DOHH2 (cell line): ENCODE data around the gene COL23A1.
"Not testable (repeated sequence)": the region's sequence is repeated elsewhere in the genome, so short reads cannot be mapped to it uniquely, and the experiment has no call there.

Experiments
- H3F3A ChIP-seq: fragments of 200-600 bp; sonication (generic), shearing (Covaris generic); 2 replicates; pipeline ENCODE4 v1.6.0; 2016; ENCODE audit warnings: antibody characterized with exemption, mild to moderate bottlenecking; ENCODE audit not compliant: control insufficient read depth, insufficient read depth
- H3K27ac ChIP-seq: fragments of 200-600 bp; sonication (generic); 2 replicates; pipeline ENCODE4 v1.5.1; 2014; ENCODE audit warnings: low read depth, mild to moderate bottlenecking, low read length, moderate library complexity
- H3K27me3 ChIP-seq: fragments of 200-600 bp; sonication (generic); 2 replicates; pipeline ENCODE4 v1.6.1; 2014; ENCODE audit warnings: mild to moderate bottlenecking, low read length, mixed read lengths; ENCODE audit not compliant: control insufficient read depth
- H3K36me3 ChIP-seq: fragments of 200-600 bp; sonication (generic); 2 replicates; pipeline ENCODE4 v1.6.1; 2014; ENCODE audit warnings: mild to moderate bottlenecking, low read length, moderate library complexity, mixed read lengths; ENCODE audit not compliant: control insufficient read depth
- H3K4me1 ChIP-seq: fragments of 200-600 bp; sonication (generic); 2 replicates; pipeline ENCODE4 v1.6.1; 2014; ENCODE audit warnings: mild to moderate bottlenecking, low read length, mixed read lengths; ENCODE audit not compliant: control insufficient read depth
- H3K4me2 ChIP-seq: fragments of 200-600 bp; sonication (generic); 2 replicates; pipeline ENCODE4 v1.6.0; 2014; ENCODE audit warnings: mild to moderate bottlenecking, low read length, moderate library complexity
- H3K4me3 ChIP-seq: fragments of 200-600 bp; sonication (generic); 2 replicates; pipeline ENCODE4 v1.5.1; 2014; ENCODE audit warnings: mild to moderate bottlenecking, low read length, mixed read lengths
- H3K79me2 ChIP-seq: fragments of 200-600 bp; sonication (generic); 2 replicates; pipeline ENCODE4 v1.6.1; 2014; ENCODE audit warnings: mild to moderate bottlenecking, low read length, mixed read lengths; ENCODE audit not compliant: control insufficient read depth
- H3K9me2 ChIP-seq: fragments of 200-600 bp; sonication (generic); replicated peaks from 2 replicates; pipeline ENCODE4 v1.6.1; 2014; ENCODE audit warnings: mild to moderate bottlenecking, low read length, mixed read lengths; ENCODE audit not compliant: control insufficient read depth
- H3K9me3 ChIP-seq: fragments of 200-600 bp; sonication (generic); 2 replicates; pipeline ENCODE4 v1.6.1; 2014; ENCODE audit warnings: antibody characterized with exemption, low read length, mixed read lengths; ENCODE audit not compliant: control insufficient read depth, insufficient read depth
- H4K20me1 ChIP-seq: fragments of 200-600 bp; sonication (generic); 2 replicates; pipeline ENCODE4 v1.6.0; 2014; ENCODE audit warnings: low read depth, mild to moderate bottlenecking, antibody characterized with exemption, low read length, moderate library complexity; ENCODE audit not compliant: control insufficient read depth, insufficient read depth
- CTCF ChIP-seq: fragments of 200-600 bp; sonication (generic); IDR thresholded peaks from one replicate; pipeline ENCODE4 v1.5.1; 2014; ENCODE audit warnings: antibody characterized with exemption, mild to moderate bottlenecking, low read depth, low read length; ENCODE audit not compliant: poor library complexity, severe bottlenecking
- EZH2phosphoT487 ChIP-seq: fragments of 200-600 bp; sonication (generic); IDR thresholded peaks from 2 replicates; pipeline ENCODE4 v1.6.1; 2017; ENCODE audit warnings: borderline replicate concordance, mild to moderate bottlenecking, antibody characterized with exemption, low read length, moderate library complexity, mixed read lengths

COL23A1 gene

GRCh38 chr5:178370102-178370501 lies 220.1 kb downstream of the COL23A1 start:
- Histone ChIP-seq H3K36me3 (no peaks in the 10 kb centered on the region), H3K4me3 (no peak overlapping the region), H4K20me1 (no peaks in the 10 kb centered on the region), H3F3A (no peaks in the 10 kb centered on the region), H3K4me1 (no peaks in the 10 kb centered on the region), H3K27ac (no peak overlapping the region), H3K27me3 (no peaks in the 10 kb centered on the region), H3K4me2 (no peak overlapping the region), H3K9me2 (no peaks in the 10 kb centered on the region), H3K9me3 (no peaks in the 10 kb centered on the region; the same call in 1 of the 2 replicates), H3K79me2 (no peaks in the 10 kb centered on the region)
- no peak for TF ChIP-seq CTCF
- no peak for TF ChIP-seq EZH2phosphoT487

DNA sequence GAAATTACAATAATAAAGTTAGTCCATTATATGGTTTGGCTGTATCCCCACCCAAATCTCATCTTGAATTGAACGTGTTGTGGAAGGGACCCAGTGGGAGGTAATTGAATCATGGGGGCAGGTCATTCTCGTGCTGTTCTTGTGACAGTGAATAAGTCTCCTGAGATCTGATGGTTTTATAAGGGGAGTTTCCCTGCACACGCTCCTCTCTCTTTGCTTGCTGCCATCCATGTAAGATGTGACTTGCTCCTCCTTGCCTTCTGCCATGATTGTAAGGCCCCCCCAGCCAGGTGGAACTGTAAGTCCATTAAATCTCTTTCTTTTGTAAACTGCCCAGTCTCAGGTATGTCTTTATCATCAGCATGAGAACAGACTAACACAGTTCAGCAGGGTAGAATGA lies 220.7 kb downstream of the COL23A1 start:
- not testable (repeated sequence) for H3K27ac ChIP-seq, H3K27me3 ChIP-seq, H3K4me1 ChIP-seq, H3K36me3 ChIP-seq, H3K4me3 ChIP-seq, H3K9me2 ChIP-seq, H3K4me2 ChIP-seq, H3F3A ChIP-seq, H4K20me1 ChIP-seq, H3K9me3 ChIP-seq, H3K79me2 ChIP-seq

GRCh38 chr5:178368716-178369300 lies 221.4 kb downstream of the COL23A1 start:
- Histone ChIP-seq H3K4me2 (no peak overlapping the region), H3K27me3 (no peaks in the 10 kb centered on the region), H3K4me1 (no peaks in the 10 kb centered on the region), H3K27ac (no peak overlapping the region), H3K9me3 (no peaks in the 10 kb centered on the region; the same call in 1 of the 2 replicates), H3F3A (no peaks in the 10 kb centered on the region), H3K4me3 (no peak overlapping the region), H3K79me2 (no peaks in the 10 kb centered on the region), H3K9me2 (no peaks in the 10 kb centered on the region), H4K20me1 (no peaks in the 10 kb centered on the region), H3K36me3 (no peaks in the 10 kb centered on the region)
- TF ChIP-seq CTCF (no peak), EZH2phosphoT487 (no peak)

- Histone ChIP-seq H3K4me2 (no peak overlapping the region), H3K4me3 (no peak overlapping the region), H4K20me1 (no peaks in the 10 kb centered on the region), H3F3A (no peaks in the 10 kb centered on the region), H3K36me3 (no peaks in the 10 kb centered on the region), H3K27me3 (no peaks in the 10 kb centered on the region), H3K4me1 (no peaks in the 10 kb centered on the region), H3K79me2 (no peaks in the 10 kb centered on the region), H3K9me2 (no peaks in the 10 kb centered on the region), H3K9me3 (no peaks in the 10 kb centered on the region; the same call in 1 of the 2 replicates), H3K27ac (no peak overlapping the region)
- no peak for TF ChIP-seq CTCF
- no peak for TF ChIP-seq EZH2phosphoT487
Measured at GRCh38 chr5:178368274-178368673, 221.9 kb downstream of the COL23A1 start.
